Stimulated activated CD8-positive, alpha-beta memory T cell treated with anti-CD3 and anti-CD28 coated beads, Interleukin-7, amount 100 ng/mL, for 24 hours (primary cell): Measurements from ENCODE around the gene PDZRN3.
"Not testable (repeated sequence)": the region's sequence is repeated elsewhere in the genome, so short reads cannot be mapped to it uniquely, and the experiment has no call there.

Experiments
- DNase-seq: peaks from one replicate; pipeline ENCODE4 v3.0.0-alpha.2; 2020; ENCODE audit warnings: low read depth

The PDZRN3 gene

DNA sequence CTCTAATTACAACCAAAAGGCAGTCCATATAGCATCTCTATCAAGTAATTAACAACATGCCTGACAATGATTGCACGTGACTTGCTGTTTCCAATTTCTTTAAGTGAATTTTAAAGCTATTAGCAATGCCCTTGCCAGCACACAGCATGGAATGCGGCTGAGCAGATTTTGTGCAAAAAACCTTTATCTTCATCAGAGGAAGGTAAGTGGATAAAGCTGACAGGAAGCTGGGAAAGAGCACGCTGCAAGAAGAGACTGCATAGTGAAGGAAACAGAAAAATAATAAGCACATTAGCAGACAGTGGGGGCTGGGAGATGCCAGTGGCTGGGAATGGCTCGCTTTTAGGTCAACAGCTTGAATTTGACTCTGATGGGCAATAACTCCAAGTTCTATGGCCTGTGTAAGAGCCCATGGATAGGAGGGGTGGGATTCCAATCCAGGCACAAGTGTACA lies 138.8 kb downstream of the PDZRN3 start:
- no peak for DNase-seq

DNA sequence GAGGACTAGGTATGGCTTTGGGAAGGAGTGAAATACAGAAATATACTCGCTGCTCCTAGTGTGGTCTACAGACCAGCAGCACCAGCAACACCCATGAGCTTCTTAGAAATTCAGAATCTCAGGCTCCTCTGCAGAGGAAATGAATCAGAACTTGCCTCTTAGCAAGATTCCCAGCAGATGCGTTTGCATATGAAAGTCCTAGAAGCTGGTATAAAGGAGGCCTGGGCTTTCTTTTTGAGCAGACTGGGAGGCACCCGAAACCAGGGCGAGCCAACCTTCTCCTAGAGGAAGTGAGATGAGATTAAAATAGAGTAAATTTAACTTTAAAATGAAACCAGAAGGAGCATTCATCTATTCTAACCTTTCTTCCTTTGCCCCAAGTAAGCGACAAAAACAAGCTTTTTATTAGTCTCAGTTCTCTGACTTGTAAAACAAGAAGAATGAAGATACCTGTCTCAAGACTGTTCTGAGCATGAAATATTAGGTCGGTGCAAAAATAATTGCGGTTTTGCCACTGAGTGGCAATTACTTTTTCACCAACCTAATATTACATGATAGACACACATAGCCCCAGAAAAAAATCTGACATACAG lies 140.0 kb downstream of the PDZRN3 start:
- no peak for DNase-seq

DNA sequence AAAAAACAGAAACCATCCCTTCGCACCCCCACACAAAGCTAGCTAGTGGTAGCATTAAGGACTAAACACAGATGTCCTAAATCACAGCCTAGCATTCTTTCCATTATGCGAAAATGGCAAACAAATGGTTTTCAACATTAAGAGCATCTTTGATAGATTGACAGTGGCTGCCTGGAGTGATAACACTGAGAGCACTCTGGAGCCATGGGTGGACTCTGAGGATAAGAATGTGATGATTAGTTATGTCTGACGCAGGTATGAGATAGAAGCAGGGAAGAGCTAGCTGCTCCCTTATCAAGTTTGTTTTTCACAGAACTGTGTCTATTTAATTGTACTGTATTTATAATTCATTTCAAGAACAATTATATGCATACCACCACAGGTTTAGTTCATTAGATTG lies 142.9 kb downstream of the PDZRN3 start:
- no peak for DNase-seq

DNA sequence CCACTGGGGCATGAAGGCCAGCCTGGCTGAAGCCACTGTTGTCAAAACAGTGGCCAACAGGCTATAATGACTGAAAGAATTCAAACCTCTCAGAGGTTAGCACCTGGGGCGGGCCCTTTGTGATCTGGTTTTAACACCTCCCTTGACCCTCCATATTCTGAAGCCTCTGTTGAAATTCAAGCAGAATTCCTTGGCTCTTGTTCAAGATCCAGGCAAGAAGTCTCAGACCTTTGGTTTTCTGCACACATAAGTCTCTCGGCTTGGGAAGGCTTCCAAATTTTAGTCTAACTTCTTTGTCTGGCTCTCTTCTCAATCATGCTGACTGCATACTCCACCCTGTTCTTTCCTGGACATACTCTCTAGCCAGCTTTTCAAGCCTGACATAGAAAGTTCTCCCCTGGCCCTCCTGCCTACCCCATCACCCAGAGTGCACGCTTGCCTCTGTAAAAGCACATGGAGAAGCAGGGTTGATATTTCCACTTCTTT lies 144.5 kb downstream of the PDZRN3 start:
- no peak for DNase-seq

DNA sequence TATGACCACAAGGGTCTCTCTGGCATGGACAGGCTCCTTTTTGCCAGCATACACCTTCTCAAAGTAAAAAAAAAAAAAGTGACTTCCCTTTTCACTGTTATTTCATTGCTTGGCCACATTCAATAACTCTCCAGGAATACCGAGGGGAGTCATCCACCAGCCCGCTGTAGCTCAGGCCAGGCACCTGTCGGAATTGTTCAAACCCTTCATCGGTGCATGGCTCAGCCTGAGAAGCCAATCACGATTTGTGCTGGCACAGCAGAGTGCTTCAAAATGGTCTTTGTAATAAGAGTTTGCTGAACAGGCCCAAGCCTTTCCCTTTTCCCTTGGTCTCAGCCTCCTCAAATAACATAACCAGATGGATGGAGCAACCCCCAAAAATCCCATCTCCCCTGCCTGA lies 145.4 kb downstream of the PDZRN3 start:
- no peak for DNase-seq

DNA sequence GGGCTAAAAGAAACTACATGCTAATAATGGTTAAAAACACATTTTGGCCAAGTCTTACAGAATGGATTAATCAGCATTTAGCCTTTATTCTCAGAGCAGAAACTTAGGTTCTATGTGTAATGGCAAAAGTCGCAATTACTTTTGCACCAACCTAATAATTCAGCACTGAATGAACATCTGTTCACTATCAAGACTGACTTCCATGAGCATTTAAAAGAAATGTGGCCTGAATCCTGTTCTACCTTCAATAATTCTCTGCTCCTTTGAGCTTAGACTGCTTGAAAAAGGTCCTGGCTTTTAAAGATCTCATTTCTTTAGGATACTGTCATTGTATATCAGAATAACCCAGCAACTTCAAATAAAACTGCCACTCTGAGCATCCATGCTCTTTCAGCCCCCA lies 145.9 kb downstream of the PDZRN3 start:
- no peak for DNase-seq

DNA sequence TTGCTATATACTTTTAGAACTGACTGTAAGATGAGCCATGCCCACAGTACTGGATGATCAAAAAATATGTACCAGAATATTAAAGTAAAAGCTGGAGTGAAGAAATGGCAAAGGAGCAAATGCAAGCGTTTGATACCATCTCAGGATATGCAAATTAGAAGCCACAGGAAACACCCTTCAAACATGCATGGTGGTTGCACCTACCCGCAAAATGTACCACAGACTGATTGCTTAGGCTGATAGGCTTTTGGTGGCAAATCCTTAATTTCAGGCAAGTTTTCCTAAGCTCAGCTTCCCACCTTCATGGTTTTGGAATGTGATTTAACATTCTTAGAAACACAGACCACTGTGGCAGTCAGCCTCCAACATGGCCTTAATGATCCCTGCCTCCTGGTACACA lies 149.0 kb downstream of the PDZRN3 start:
- DNase-seq, result no peak

DNA sequence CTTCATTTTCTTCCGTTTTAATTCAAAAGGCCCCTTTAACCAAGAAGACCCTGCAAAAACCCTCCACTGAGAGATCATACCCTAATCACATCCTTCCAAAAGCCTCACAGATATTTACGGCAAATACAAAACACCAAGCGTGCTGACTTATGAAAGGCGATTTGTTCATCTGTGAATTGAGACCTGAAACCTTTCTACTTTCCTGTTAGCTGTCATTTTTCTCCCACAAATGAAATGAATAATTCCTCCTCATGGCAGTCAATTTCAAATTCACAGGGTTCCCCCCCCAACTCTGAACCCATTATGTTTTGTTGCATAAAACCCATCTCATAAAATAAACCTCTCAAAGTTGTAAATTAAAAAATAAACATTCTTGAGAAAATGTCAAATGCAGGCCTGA lies 149.6 kb downstream of the PDZRN3 start:
- DNase-seq, result no peak

DNA sequence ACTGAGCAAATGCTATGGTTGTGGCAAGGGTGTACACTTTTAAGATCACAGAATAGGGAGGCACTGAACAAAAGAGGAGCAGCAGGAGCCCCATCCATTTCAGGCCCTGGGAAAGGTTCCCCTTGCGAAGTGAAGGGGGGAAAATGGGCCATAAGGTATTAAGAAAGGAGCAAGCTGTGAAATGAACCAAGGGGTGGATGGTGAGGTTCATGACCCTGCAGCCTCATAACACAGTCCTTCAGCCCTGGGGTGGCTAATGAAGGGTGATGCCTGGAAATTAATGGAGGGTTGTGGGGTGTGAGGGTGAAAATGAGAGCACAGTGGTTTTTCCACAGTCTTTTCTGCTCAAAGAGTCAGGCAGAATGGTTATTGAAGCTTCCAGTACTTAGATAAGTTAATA lies 150.1 kb downstream of the PDZRN3 start:
- no peak for DNase-seq

DNA sequence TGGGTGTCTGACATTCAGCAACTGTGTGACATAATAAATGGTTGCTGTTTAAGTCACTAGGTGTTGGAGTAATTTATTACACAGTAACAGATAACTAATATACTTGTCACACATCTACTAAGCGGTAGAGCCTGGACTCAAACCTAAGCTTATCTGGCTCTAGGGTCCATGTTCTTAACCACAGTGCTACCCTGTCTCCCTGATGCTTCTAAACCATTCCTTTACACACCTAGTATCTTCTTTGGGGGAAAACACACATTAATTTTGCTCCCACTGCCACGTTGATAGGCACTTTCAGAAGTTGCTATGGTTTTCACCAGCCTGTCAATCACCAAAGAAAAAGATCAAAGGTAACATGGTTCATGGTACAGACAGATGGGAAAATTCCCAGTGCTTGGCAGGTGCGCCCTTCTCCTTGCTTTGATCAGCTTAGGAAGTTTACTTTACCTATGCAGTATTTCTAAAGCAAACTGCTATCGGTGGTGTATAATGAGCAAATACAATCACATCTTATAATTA lies 150.8 kb downstream of the PDZRN3 start:
- DNase-seq, result no peak

DNA sequence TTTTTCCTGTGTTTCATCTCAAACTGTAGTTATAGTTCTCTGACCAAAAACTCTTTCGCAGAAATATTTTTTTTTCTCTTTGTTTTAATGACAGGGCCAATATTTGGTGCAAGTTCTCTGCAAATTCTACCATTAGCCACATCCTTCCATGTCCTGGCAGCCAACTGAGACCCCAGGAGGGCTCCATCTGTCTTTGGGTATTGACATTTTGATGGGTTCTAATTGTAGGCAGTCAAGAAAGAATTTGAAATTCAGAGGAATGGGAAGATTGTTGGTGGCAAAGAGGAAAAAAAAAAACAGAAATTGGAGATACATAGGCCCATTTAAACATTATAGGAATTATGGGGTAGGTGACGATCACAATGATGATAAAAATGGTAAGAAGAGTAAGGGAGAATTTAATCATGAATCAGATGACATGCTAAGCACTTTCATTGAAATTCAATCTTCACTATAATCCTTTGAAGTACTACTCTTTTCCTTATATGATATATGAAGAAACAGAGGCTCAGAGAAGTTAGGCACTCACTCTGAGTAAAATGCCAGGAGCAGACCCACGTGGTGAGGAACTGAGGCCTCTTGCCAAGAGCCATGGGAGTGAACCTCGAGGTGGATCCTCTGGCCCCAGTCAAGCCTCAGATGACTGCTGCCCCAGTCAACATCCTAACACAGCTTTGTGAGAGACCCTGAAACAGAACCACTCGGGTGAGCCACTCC lies 151.4 kb downstream of the PDZRN3 start:
- no peak for DNase-seq

DNA sequence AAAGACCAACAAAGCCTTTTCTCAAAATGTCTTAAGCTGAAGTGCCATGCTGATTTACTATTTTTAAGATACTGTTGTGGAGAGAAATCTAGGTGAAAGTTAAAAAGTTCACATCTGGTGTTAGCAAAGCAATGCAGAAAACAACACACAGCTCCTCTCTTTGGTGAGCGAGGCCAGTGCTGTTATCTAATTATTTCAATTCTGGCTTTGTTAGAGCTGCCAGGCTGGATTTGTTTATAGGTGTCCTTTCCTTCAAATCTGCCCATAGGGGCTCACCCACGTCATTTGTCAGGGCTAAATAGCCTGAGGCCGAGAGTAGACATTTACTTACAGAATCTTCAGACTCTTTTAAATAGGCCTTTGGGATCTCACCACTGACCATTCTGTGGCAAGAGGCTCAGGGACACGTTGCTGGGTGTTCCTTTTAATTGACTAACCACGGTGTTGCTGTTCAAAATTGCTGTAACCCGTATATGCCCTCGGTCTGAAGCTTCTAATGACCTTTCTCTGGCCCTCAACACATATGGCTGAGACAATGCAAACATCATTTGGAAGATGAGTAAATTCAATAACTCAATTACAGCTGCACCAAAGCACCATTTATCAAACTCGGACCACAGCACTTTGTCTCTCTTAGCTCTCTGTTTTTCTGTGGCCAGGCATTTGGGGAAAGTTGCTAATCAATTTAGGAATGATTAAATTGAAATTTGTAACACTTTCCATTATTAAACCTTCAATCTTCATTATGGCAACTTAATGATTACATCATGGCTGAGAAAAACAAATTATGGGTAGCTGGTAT lies 152.6 kb downstream of the PDZRN3 start:
- DNase-seq, result no peak

DNA sequence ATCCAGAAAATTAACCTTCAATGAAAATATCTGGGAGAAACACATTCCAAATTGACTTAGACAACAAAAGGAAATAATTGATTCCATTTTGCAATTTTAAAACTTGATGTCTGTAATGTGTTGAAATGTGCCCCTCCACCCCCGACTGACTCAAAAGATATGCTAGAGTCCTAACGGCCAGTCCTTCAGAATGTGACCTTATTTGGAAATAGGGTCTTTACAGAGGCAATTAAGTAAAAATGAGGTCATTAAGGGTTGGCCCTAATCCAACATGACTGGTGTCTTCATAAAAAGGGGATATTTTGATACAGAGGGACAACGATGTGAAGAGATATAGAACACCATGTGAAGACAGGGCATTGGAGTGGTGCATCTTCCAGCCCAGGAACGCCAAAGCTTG lies 153.9 kb downstream of the PDZRN3 start:
- DNase-seq, result no peak

DNA sequence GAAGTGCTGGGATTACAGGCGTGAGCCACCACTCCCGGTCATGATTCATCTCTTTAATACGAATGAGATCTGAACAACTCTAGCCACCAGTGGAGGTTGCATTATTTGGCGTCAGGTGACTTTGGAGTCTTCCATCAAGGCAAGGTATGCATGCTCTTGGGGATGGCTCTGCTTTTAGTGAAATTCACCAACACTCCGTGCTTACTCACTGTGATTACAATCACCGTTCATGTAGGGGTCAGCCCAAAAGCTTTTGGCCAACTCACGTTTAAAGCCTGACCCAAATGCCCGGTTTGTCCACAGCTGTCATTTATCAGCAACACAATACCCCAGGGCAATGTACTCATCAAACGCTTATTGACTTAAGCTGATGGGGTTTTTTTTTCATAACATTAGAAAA lies 155.4 kb downstream of the PDZRN3 start:
- no peak for DNase-seq

DNA sequence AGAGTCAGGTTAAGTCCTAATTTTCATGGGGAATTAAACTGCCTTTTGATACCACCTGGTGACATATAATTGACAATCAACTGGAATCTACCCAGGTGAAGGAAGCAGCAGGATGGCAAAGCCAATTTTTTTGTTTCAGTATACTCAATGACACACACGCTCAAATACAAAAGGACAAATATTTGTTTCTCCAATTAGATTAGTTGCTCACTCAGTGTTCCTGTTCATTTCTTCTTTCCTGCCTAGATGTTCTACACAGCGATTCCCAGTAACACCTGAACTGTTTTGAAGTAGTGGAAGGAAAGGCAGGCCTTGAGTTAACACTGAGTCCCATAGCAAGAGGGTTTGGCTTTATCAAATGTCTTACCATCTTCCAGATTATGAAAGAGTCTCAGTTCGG lies 157.5 kb downstream of the PDZRN3 start:
- no peak for DNase-seq

DNA sequence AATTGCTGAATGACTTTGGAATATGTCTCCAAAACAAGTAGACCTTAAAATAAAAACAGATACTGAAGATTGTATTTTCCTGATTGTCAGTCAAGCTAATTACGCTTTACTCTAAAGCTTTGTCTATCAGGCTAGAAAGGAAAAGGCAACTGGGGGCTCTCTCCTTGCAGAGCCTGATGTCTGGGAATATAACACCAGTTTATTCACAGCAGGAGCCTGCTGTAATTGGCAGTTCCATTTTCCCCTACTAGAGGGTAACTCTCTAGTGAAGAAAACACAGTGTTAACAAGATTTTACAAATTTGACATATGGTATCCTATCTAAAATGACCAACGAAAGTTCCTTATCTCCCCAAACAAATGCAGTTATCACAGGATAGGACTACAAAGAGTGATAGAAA lies 158.8 kb downstream of the PDZRN3 start:
- DNase-seq, result no peak

DNA sequence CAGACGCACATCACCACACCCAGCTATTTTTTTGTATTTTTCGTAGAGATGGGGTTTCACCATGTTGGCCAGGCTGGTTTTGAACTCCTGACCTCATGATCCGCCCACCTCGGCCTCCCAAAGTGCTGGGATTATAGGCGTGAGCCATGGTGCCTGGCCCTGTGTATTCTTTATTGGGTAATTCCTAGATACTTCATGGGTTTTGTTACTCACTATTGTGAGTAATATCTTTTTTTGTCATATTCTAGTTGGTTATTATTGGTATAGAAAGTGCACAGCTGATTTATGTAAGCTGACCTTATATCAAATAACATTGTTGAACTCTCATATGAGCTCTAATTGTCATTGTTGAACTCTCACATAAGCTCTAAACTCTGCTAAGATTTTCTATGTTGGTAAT lies 160.6 kb downstream of the PDZRN3 start:
- not testable (repeated sequence) for DNase-seq

DNA sequence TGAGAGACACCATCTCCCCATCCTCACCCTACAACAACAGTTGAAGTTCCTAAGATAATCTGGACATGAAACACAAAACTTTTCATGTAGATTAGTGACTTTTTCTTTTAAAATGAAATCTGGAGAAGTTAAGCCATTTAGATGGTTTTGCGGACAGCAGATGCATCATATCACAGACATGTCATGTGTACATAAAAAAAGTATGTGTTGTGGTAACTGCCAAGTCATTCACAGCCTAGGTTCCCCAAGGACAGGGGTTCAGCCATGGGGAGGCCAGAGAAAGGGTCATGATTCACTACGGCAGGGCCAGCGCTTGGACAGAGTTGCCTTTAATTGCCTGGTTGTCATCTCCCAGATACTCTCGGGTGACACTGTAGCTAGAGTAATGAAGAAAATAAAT lies 163.2 kb downstream of the PDZRN3 start:
- no peak for DNase-seq

DNA sequence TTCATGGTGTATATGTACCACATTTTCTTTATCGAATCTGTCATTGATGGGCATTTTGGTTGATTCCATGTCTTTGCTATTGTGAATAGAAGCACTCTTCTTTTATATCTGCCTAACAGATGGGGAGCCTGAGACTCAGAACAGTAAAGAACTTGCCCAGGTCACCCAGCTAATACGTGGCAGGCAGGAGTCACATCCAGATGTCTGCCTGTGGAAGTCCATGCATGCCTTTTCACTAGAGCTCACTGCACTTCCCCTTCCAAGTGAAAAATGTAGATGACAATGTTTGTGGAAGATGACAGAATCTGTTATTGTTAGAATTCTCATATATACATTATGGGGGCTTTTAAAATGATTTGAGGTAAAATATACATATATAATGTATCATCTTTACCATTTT lies 165.0 kb downstream of the PDZRN3 start:
- DNase-seq, result no peak

DNA sequence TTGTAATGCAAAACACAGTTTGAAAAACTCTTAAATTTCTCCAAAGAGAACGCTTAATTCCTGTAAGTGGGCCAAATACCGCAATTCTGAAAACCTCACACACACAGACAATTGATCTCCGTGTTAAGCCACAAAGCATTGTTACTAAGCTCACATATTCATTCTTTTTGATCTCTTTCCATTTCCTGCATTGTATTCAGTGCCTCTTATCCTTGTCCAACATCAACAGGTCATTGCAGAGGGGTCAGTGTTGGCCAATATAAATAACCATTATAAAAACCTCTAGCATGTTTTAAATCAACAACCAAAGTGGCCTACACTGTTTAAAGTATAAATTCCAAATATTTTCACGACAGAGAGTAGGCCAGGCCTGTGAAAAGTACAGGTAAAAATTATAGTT lies 171.1 kb downstream of the PDZRN3 start:
- no peak for DNase-seq

DNA sequence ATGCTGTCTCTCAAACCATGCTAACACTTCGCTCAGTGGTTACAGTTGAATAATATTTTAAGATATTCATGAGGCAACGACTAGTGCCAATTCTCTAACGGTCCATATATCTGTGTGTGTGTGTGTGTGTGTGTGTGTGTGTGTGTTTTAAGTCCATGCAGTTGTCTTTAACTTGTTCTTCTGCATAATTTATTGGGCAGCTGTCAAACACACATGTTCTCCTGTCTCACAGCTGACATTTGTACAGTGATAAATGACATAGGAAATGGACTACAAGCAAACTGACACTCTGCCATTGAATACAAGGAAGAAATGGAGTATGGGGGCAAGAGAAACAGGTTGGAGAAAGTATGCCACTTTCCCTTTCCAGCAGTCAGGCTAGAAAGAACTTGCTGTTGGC lies 172.0 kb downstream of the PDZRN3 start:
- no peak for DNase-seq

DNA sequence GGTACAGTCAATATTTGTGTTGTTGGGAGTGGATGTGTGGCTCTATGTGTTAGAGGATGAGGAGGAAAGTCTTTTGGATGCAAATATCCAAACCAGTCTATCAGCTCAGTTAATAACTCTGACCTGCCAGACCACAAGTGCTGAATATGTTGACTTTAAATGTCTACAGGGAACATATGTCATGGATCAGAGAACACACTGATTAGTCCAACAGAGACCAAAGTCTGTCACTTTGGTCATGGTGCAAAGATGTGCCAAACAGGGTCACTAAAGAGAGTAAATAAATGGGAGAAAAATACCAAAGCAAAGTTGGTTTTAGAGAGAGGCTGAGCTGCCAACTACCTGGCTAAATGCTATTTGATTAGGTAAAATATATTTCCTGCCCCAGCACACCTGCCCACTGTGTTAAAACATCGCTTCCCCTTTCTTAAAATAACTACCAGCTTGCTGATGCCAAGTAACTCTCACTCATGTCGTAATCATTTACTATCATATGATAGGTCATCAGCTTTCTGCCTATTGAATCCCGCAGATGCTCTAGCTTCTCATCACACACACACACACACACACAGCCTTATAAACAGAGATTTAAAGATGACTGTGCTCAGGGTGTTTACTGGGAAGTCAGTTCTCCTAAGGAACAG lies 173.3 kb downstream of the PDZRN3 start:
- no peak for DNase-seq
